ENCODE data around the gene ATXN2L.
A peak's percentile ranks its signal among the peaks of the same experiment; 100 is the strongest.
"Not testable (repeated sequence)": the region's sequence is repeated elsewhere in the genome, so short reads cannot be mapped to it uniquely, and the experiment has no call there.

ATXN2L gene

GRCh38 chr16:28845293-28845692, 22.5 kb downstream of the ATXN2L start:
- H3K4me1 Mint-ChIP-seq: peaks cover 29% of the 10 kb centered on the region
- peaks cover 42% of the 10 kb centered on the region for H3K36me3 Mint-ChIP-seq (ENCODE audit: low read depth)
- no peaks in the 10 kb centered on the region for H3K27me3 Mint-ChIP-seq
- DNase-seq (peak; percentile 42), ATAC-seq (no peak)
- no peaks in the 10 kb centered on the region for H3K9me3 Mint-ChIP-seq
- peak overlapping the region; percentile 97 for H3K4me3 Mint-ChIP-seq
- peak overlapping the region; percentile 95 for H3K27ac Mint-ChIP-seq

GRCh38 chr16:28845761-28846079, 22.9 kb downstream of the ATXN2L start:
- H3K4me3 Mint-ChIP-seq: peak overlapping the region; percentile 97
- peaks cover 29% of the 10 kb centered on the region for H3K4me1 Mint-ChIP-seq
- DNase-seq (no peak), ATAC-seq (no peak)
- H3K9me3 Mint-ChIP-seq: no peaks in the 10 kb centered on the region
- no peaks in the 10 kb centered on the region for H3K27me3 Mint-ChIP-seq
- H3K36me3 Mint-ChIP-seq (ENCODE audit: low read depth): peaks cover 42% of the 10 kb centered on the region
- peak overlapping the region; percentile 95 for H3K27ac Mint-ChIP-seq

GRCh38 chr16:28846080-28846932, 23.5 kb downstream of the ATXN2L start, which contains the start of gene TUFM:
Gene TUFM, minus strand, starts transcription at chr16:28846348. Its CDS starts 79 bp downstream, at chr16:28846269.
- Mint-ChIP-seq H3K4me1 (peaks cover 29% of the 10 kb centered on the region), H3K36me3 (ENCODE audit: low read depth) (peaks cover 38% of the 10 kb centered on the region)

GRCh38 chr16:28846933-28847273, 24.1 kb downstream of the ATXN2L start:
- no peaks in the 10 kb centered on the region for H3K27me3 Mint-ChIP-seq
- peak; percentile 5 for ATAC-seq

More at GRCh38 chr16:28846080-28846932, 23.5 kb downstream of the ATXN2L start, which contains the start of gene TUFM:
- Mint-ChIP-seq H3K27me3 (no peaks in the 10 kb centered on the region), H3K4me3 (peak within 1 kb of the TSS; percentile 97), H3K9me3 (no peaks in the 10 kb centered on the region), H3K27ac (peak within 1 kb of the TSS; percentile 95)
- DNase-seq: peak; percentile 99
- peak; percentile 97 for ATAC-seq

GRCh38 chr16:28858421-28858820, 35.6 kb downstream of the ATXN2L start:
- Mint-ChIP-seq H3K27me3 (no peaks in the 10 kb centered on the region), H3K4me1 (peaks cover 9% of the 10 kb centered on the region), H3K36me3 (ENCODE audit: low read depth) (peaks cover 8% of the 10 kb centered on the region), H3K4me3 (no peak overlapping the region), H3K27ac (no peak overlapping the region), H3K9me3 (no peaks in the 10 kb centered on the region)
- DNase-seq (no peak), ATAC-seq (no peak)

More at GRCh38 chr16:28846933-28847273, 24.1 kb downstream of the ATXN2L start:
- Mint-ChIP-seq H3K4me3 (peak overlapping the region; percentile 97), H3K4me1 (peaks cover 29% of the 10 kb centered on the region), H3K36me3 (ENCODE audit: low read depth) (peaks cover 34% of the 10 kb centered on the region), H3K27ac (peak overlapping the region; percentile 95), H3K9me3 (no peaks in the 10 kb centered on the region)
- peak; percentile 20 for DNase-seq

GRCh38 chr16:28859326-28859725, 36.5 kb downstream of the ATXN2L start:
- Mint-ChIP-seq H3K4me1 (peaks cover 11% of the 10 kb centered on the region), H3K27ac (no peak overlapping the region), H3K36me3 (ENCODE audit: low read depth) (peaks cover 8% of the 10 kb centered on the region), H3K27me3 (no peaks in the 10 kb centered on the region), H3K9me3 (no peaks in the 10 kb centered on the region), H3K4me3 (no peak overlapping the region)
- DNase-seq (no peak), ATAC-seq (no peak)

GRCh38 chr16:28863929-28864793, 41.4 kb downstream of the ATXN2L start:
- H3K27ac Mint-ChIP-seq: peak overlapping the region; percentile 95

GRCh38 chr16:28865001-28865688, 42.3 kb downstream of the ATXN2L start:
- Mint-ChIP-seq H3K36me3 (ENCODE audit: low read depth) (peaks cover 18% of the 10 kb centered on the region), H3K4me3 (peak overlapping the region; percentile 93), H3K9me3 (no peaks in the 10 kb centered on the region), H3K27me3 (no peaks in the 10 kb centered on the region), H3K27ac (peak overlapping the region; percentile 95), H3K4me1 (peaks cover 24% of the 10 kb centered on the region)
- ATAC-seq (no peak), DNase-seq (no peak)

More at GRCh38 chr16:28863929-28864793, 41.4 kb downstream of the ATXN2L start:
- ATAC-seq (no peak), DNase-seq (no peak)
- Mint-ChIP-seq H3K27me3 (no peaks in the 10 kb centered on the region), H3K36me3 (ENCODE audit: low read depth) (peaks cover 14% of the 10 kb centered on the region), H3K4me1 (peaks cover 24% of the 10 kb centered on the region), H3K9me3 (no peaks in the 10 kb centered on the region), H3K4me3 (peak overlapping the region; percentile 93)

- Mint-ChIP-seq H3K9me3 (no peaks in the 10 kb centered on the region), H3K27me3 (no peaks in the 10 kb centered on the region), H3K4me1 (peaks cover 20% of the 10 kb centered on the region), H3K27ac (no peak overlapping the region), H3K36me3 (ENCODE audit: low read depth) (peaks cover 18% of the 10 kb centered on the region), H3K4me3 (no peak overlapping the region)
- DNase-seq (no peak), ATAC-seq (no peak)
These were observed 43.1 kb downstream of the ATXN2L start for GRCh38 chr16:28865722-28866453.

- H3K4me3 Mint-ChIP-seq: no peak overlapping the region
- ATAC-seq (no peak), DNase-seq (no peak)
These were observed 43.6 kb downstream of the ATXN2L start for GRCh38 chr16:28866454-28866804.

GRCh38 chr16:28867241-28867640, 44.4 kb downstream of the ATXN2L start:
- no peak overlapping the region for H3K27ac Mint-ChIP-seq
- no peak overlapping the region for H3K4me3 Mint-ChIP-seq
- DNase-seq: no peak
- no peaks in the 10 kb centered on the region for H3K27me3 Mint-ChIP-seq
- no peak for ATAC-seq
- H3K36me3 Mint-ChIP-seq (ENCODE audit: low read depth): peaks cover 13% of the 10 kb centered on the region
- H3K9me3 Mint-ChIP-seq: no peaks in the 10 kb centered on the region
- H3K4me1 Mint-ChIP-seq: peaks cover 15% of the 10 kb centered on the region

More at GRCh38 chr16:28866454-28866804, 43.6 kb downstream of the ATXN2L start:
- Mint-ChIP-seq H3K36me3 (ENCODE audit: low read depth) (peaks cover 18% of the 10 kb centered on the region), H3K27me3 (no peaks in the 10 kb centered on the region), H3K9me3 (no peaks in the 10 kb centered on the region), H3K4me1 (peaks cover 20% of the 10 kb centered on the region), H3K27ac (no peak overlapping the region)

- DNase-seq, ATAC-seq, H3K4me3 Mint-ChIP-seq, H3K27ac Mint-ChIP-seq, H3K9me3 Mint-ChIP-seq, H3K27me3 Mint-ChIP-seq: not testable (repeated sequence)
- Mint-ChIP-seq H3K36me3 (ENCODE audit: low read depth) (peaks cover 13% of the 10 kb centered on the region), H3K4me1 (peaks cover 15% of the 10 kb centered on the region)
These were observed 44.8 kb downstream of the ATXN2L start for GRCh38 chr16:28867646-28868045.

- no peak overlapping the region for H3K4me3 Mint-ChIP-seq
- H3K4me1 Mint-ChIP-seq: peaks cover 14% of the 10 kb centered on the region
- H3K36me3 Mint-ChIP-seq (ENCODE audit: low read depth): peaks cover 12% of the 10 kb centered on the region
- no peaks in the 10 kb centered on the region for H3K27me3 Mint-ChIP-seq
- H3K9me3 Mint-ChIP-seq: no peaks in the 10 kb centered on the region
- no peak for ATAC-seq
- no peak for DNase-seq
- no peak overlapping the region for H3K27ac Mint-ChIP-seq
These were observed 46.4 kb downstream of the ATXN2L start for GRCh38 chr16:28869201-28869600.

GRCh38 chr16:28872952-28873351, 50.2 kb downstream of the ATXN2L start:
- DNase-seq (no peak), ATAC-seq (no peak)
- H3K27me3 Mint-ChIP-seq: no peaks in the 10 kb centered on the region
- no peak overlapping the region for H3K27ac Mint-ChIP-seq
- H3K36me3 Mint-ChIP-seq (ENCODE audit: low read depth): peaks cover 9% of the 10 kb centered on the region
- no peaks in the 10 kb centered on the region for H3K4me1 Mint-ChIP-seq
- no peak overlapping the region for H3K4me3 Mint-ChIP-seq
- no peaks in the 10 kb centered on the region for H3K9me3 Mint-ChIP-seq

All from activated naive CD8-positive, alpha-beta T cell treated with anti-CD3 and anti-CD28 coated beads, Interleukin-2, amount 50 U/mL, for 24 hours (primary cell).